ENCODE results near the gene EML2. TPM values are rescaled to one million over a fixed set of nuclear protein-coding genes. Genes with fewer than 3 reads are reported as not detected.

EML2 gene
- total and polyA plus RNA-seq, 2 of the 4 experiments (the other 2 are of a cell fraction): 11.8 to 25.3 TPM

GRCh38 chr19:45677351-45678230, 38.4 kb upstream of the EML2 start (continued):
- TF ChIP-seq MAFK (IDR thresholded peaks at IDR 0.05; ENCODE audit: low read depth, low read length): no peak

- Histone ChIP-seq H4K5ac (ENCODE audit: low read depth, low read length) (no peak overlapping the region), H4K20me1 (ENCODE audit: insufficient read depth, low read length) (no peaks in the 10 kb centered on the region), H3K9me1 (ENCODE audit: insufficient read depth, low read length) (no peaks in the 10 kb centered on the region), H2BK15ac (ENCODE audit: low read depth, low read length) (no peak overlapping the region), H3K4me1 (ENCODE audit: control insufficient read depth, insufficient read depth, low read length) (peaks cover 6% of the 10 kb centered on the region; the same call in 1 of the 2 replicates), H4K91ac (ENCODE audit: insufficient read depth, low read depth, low read length) (no peak overlapping the region), H3K79me1 (ENCODE audit: low read depth in 1 of 2, low read length in 2 of 2) (no peaks in the 10 kb centered on the region; a peak in 1 of 4 replicates), H3K56ac (ENCODE audit: extremely low read depth, insufficient read depth, low read length) (no peak overlapping the region), H3K4me2 (ENCODE audit: low read depth, low read length) (0 out of 2 replicates have a peak overlapping the region, but pooled peaks have one; percentile 51), H4K8ac (ENCODE audit: low read depth in 2 of 2, low read length in 2 of 2) (no peak overlapping the region), H2BK5ac (ENCODE audit: low read depth, low read length, poor library complexity, severe bottlenecking) (no peak overlapping the region), H2BK20ac (ENCODE audit: low read depth, low read length) (no peak overlapping the region), H2BK120ac (ENCODE audit: low read depth, low read length) (no peak overlapping the region), H3K23ac (ENCODE audit: low read depth, low read length) (no peak overlapping the region), H2AK5ac (ENCODE audit: low read depth, low read length) (no peak overlapping the region), H2AFZ (replicated peaks; ENCODE audit: low read length, poor library complexity) (peak overlapping the region; percentile 79), H2AK9ac (replicated peaks; ENCODE audit: low read depth, low read length, poor library complexity) (peak overlapping the region; percentile 50), H3K4me3 (ENCODE audit: insufficient read depth, low read depth, low read length) (no peak overlapping the region), H3K27ac (ENCODE audit: insufficient read depth, low read length) (no peak overlapping the region), H3K27me3 (ENCODE audit: control insufficient read depth, insufficient read depth, low read length) (peaks cover 18% of the 10 kb centered on the region), H3K4ac (ENCODE audit: low read depth, low read length) (no peak overlapping the region), H3K18ac (ENCODE audit: low read depth, low read length) (no peak overlapping the region), H3K9me3 (ENCODE audit: control insufficient read depth, insufficient read depth, low read length) (no peaks in the 10 kb centered on the region), H3K14ac (replicated peaks; ENCODE audit: low read depth, low read length) (no peak overlapping the region), H3K9ac (ENCODE audit: low read depth, low read length) (no peak overlapping the region), H3K36me3 (ENCODE audit: control insufficient read depth, insufficient read depth, low read length) (no peaks in the 10 kb centered on the region)
- dilution Hi-C loops (cut with HindIII; ENCODE audit: low sequenced_read_pairs, unreplicated experiment): no loop called here
- 8% methylated on average over 8 of the region's 28 CpGs; no CpG with 5 or more reads in 1 of the 2 experiments for WGBS, 2 experiments (ENCODE audit: extremely low coverage in 2 of 2, insufficient read length in 1 of 2)
- CTCF ChIA-PET: interaction anchor here (1.0 kb wide), 2 partner anchors 35 to 41 kb away, joined by 4 to 5 read pairs; no protein-coding TSS in a partner anchor
- ATAC-seq (ENCODE audit: low read depth): no peak; the same call in 1 of the 2 replicates
- POLR2A ChIA-PET (ENCODE audit: unreplicated experiment): interaction anchor here (1.0 kb wide), 1 partner anchor 9 kb away, joined by 5 read pairs; the partner anchor contains the start of gene GIPR
- intact Hi-C loops (cut with micrococcal nuclease): no loop called here
- in situ Hi-C loops (cut with MboI; ENCODE audit: low sequenced_read_pairs): no loop called here
- no TSS peak for BruUV-seq (replicated peaks)
- no peak for DNase-seq
- TF ChIP-seq RAD21 (IDR thresholded peaks at IDR 0.05; ENCODE audit: low read length): no peak
- TF ChIP-seq USF2 (IDR thresholded peaks at IDR 0.05; ENCODE audit: low read depth, low read length): no peak
- no peak for TF ChIP-seq RFX5 (IDR thresholded peaks at IDR 0.05; ENCODE audit: low read depth, low read length)
- TF ChIP-seq CTCF (conservative IDR thresholded peaks at IDR 0.05; ENCODE audit: low read depth, low read length): no peak
- no peak for TF ChIP-seq ELK1 (IDR thresholded peaks at IDR 0.05; ENCODE audit: borderline replicate concordance, low read depth, low read length)
- TF ChIP-seq RCOR1 (IDR thresholded peaks at IDR 0.05; ENCODE audit: insufficient replicate concordance, low read length): no peak
- TF ChIP-seq CEBPB (IDR thresholded peaks at IDR 0.05; ENCODE audit: low read depth, low read length): no peak
- no peak for TF ChIP-seq MXI1 (IDR thresholded peaks at IDR 0.05; ENCODE audit: borderline replicate concordance, low read depth, low read length)
- TF ChIP-seq POLR2A (IDR thresholded peaks at IDR 0.05; ENCODE audit: low read depth, low read length): no peak
- TF ChIP-seq FOS (IDR thresholded peaks at IDR 0.05; ENCODE audit: low read depth, low read length): no peak
- no peak for TF ChIP-seq BHLHE40 (IDR thresholded peaks at IDR 0.05; ENCODE audit: low read depth, low read length)
These were observed 37.7 kb upstream of the EML2 start for GRCh38 chr19:45676851-45677263.
